ENCODE data around the gene ZDHHC11B. TPM values are rescaled to one million over a fixed set of nuclear protein-coding genes. Genes with fewer than 3 reads are reported as not detected.

The ZDHHC11B gene
- total and polyA plus RNA-seq, 9 donors = 1.7 to 8.0 (median 2.4) TPM

GRCh38 chr5:666816-667498, 117.6 kb downstream of the ZDHHC11B start:
- TF ChIP-seq CTCF (IDR thresholded peaks at IDR 0.05) (no peak), EP300 (IDR thresholded peaks at IDR 0.05) (no peak), POLR2A (IDR thresholded peaks at IDR 0.05) (no peak)
- no peaks in the 10 kb centered on the region for H3K9me3 ChIP-seq
- H3K27ac ChIP-seq = no peak overlapping the region
- no peaks in the 10 kb centered on the region for H3K27me3 ChIP-seq
- H3K4me1 ChIP-seq (ENCODE audit: insufficient read depth) = peaks cover 7% of the 10 kb centered on the region
- no peak overlapping the region for H3K4me3 ChIP-seq
- DNase-seq = peak in 1 of 5 donors; percentile 25
- intact Hi-C loops (cut with DNase I) = no loop called here
- H3K36me3 ChIP-seq = no peaks in the 10 kb centered on the region
- WGBS, 3 donors = 93 to 95% (median 94%) methylated on average over 13 of the region's 13 CpGs

GRCh38 chr5:665956-666711, 118.4 kb downstream of the ZDHHC11B start:
- Histone ChIP-seq H3K4me3 (no peak overlapping the region), H3K27me3 (no peaks in the 10 kb centered on the region), H3K9me3 (no peaks in the 10 kb centered on the region), H3K27ac (no peak overlapping the region), H3K36me3 (no peaks in the 10 kb centered on the region), H3K4me1 (ENCODE audit: insufficient read depth) (no peaks in the 10 kb centered on the region)
- 89 to 93% (median 91%) methylated on average over 34 to 40 of the region's 40 CpGs for WGBS, 3 donors
- intact Hi-C loops (cut with DNase I) = no loop called here
- no peak for DNase-seq
- TF ChIP-seq EP300 (IDR thresholded peaks at IDR 0.05) (no peak), POLR2A (IDR thresholded peaks at IDR 0.05) (no peak), CTCF (IDR thresholded peaks at IDR 0.05) (no peak)

GRCh38 chr5:665541-665955, 119.0 kb downstream of the ZDHHC11B start:
- no peaks in the 10 kb centered on the region for H3K9me3 ChIP-seq
- TF ChIP-seq CTCF (IDR thresholded peaks at IDR 0.05) (no peak), POLR2A (IDR thresholded peaks at IDR 0.05) (no peak), EP300 (IDR thresholded peaks at IDR 0.05) (no peak)
- H3K36me3 ChIP-seq = no peaks in the 10 kb centered on the region
- no peak overlapping the region for H3K4me3 ChIP-seq
- no peak overlapping the region for H3K27ac ChIP-seq
- 79 to 86% (median 84%) methylated on average over 6 to 8 of the region's 8 CpGs for WGBS, 3 donors
- intact Hi-C loops (cut with DNase I) = no loop called here
- no peaks in the 10 kb centered on the region for H3K27me3 ChIP-seq
- H3K4me1 ChIP-seq (ENCODE audit: insufficient read depth) = no peaks in the 10 kb centered on the region
- no peak for DNase-seq

GRCh38 chr5:664994-665360, 119.6 kb downstream of the ZDHHC11B start:
- Histone ChIP-seq H3K4me1 (ENCODE audit: insufficient read depth) (no peaks in the 10 kb centered on the region), H3K27me3 (no peaks in the 10 kb centered on the region), H3K36me3 (no peaks in the 10 kb centered on the region), H3K27ac (no peak overlapping the region), H3K4me3 (no peak overlapping the region), H3K9me3 (no peaks in the 10 kb centered on the region)
- intact Hi-C loops (cut with DNase I) = no loop called here
- no peak for TF ChIP-seq CTCF (IDR thresholded peaks at IDR 0.05)
- TF ChIP-seq EP300 (IDR thresholded peaks at IDR 0.05) = no peak
- no peak for TF ChIP-seq POLR2A (IDR thresholded peaks at IDR 0.05)
- 93 to 94% (median 94%) methylated on average over 20 of the region's 20 CpGs for WGBS, 3 donors
- no peak for DNase-seq

Data from ovary (tissue), 9 donors.